ENCODE results near the gene GPR75.

The GPR75 gene

DNA sequence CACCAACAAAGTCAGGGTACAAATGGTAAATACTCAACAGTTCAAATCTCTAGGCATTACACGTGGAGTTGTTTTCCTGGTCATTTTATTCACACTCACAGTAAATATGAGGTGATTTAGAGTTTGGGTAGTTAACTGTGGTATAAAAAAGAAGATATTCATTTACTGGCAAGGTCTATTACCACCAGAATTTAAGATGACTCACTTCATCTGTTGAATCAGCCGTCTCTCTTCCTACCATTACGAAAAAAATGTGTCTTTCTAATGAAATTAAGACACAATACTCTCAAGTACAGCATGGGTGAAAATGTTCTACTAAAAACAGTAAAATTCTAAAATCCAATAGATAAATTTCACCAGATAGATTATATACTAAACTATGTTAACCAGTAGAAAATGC is 21.0 kb upstream of the GPR75 start:
- TF ChIP-seq, protein P1, sequence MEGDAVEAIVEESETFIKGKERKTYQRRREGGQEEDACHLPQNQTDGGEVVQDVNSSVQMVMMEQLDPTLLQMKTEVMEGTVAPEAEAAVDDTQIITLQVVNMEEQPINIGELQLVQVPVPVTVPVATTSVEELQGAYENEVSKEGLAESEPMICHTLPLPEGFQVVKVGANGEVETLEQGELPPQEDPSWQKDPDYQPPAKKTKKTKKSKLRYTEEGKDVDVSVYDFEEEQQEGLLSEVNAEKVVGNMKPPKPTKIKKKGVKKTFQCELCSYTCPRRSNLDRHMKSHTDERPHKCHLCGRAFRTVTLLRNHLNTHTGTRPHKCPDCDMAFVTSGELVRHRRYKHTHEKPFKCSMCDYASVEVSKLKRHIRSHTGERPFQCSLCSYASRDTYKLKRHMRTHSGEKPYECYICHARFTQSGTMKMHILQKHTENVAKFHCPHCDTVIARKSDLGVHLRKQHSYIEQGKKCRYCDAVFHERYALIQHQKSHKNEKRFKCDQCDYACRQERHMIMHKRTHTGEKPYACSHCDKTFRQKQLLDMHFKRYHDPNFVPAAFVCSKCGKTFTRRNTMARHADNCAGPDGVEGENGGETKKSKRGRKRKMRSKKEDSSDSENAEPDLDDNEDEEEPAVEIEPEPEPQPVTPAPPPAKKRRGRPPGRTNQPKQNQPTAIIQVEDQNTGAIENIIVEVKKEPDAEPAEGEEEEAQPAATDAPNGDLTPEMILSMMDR (IDR thresholded peaks at IDR 0.05) = no peak
- Histone ChIP-seq H3K27me3 (no peaks in the 10 kb centered on the region), H3K9me3 (no peaks in the 10 kb centered on the region), H3K4me1 (no peaks in the 10 kb centered on the region), H3K27ac (no peak overlapping the region), H3K4me3 (no peak overlapping the region), H3K36me3 (peaks cover 54 to 82% (median 66%) of the 10 kb centered on the region in 3 donors)
- intact Hi-C loops (cut with DNase I; ENCODE audit: low total_unique reads) = no loop called here
- no peak for DNase-seq

DNA sequence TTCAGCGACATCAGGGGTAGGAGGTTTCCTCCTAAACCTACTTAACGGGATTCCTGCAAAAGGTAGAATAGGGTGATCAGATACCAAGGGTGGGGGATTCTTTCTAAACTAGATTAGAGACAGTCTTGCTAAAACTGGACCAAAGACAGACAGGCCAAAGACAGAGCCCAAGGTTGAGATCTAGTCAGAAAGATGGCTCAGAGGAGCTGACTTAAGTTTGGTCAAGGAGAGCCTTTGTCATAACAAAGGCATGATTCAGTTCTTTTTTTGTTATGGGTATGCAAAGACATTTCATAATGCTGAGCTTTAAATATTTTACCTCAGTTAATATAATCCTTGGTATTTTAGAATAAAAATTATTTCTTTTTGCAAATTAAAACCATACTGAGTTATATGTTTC is 17.8 kb upstream of the GPR75 start:
- peaks cover 56 to 75% (median 60%) of the 10 kb centered on the region in 3 donors for H3K36me3 ChIP-seq
- H3K9me3 ChIP-seq = no peaks in the 10 kb centered on the region
- H3K27me3 ChIP-seq = no peaks in the 10 kb centered on the region
- TF ChIP-seq, protein P1 (IDR thresholded peaks at IDR 0.05) = no peak
- H3K4me3 ChIP-seq = no peak overlapping the region
- intact Hi-C loops (cut with DNase I; ENCODE audit: low total_unique reads) = loop anchor here (10.0 kb wide), 1 partner anchor 63 kb away; no protein-coding TSS in a partner anchor
- DNase-seq = no peak
- H3K4me1 ChIP-seq = no peaks in the 10 kb centered on the region
- H3K27ac ChIP-seq = no peak overlapping the region

DNA sequence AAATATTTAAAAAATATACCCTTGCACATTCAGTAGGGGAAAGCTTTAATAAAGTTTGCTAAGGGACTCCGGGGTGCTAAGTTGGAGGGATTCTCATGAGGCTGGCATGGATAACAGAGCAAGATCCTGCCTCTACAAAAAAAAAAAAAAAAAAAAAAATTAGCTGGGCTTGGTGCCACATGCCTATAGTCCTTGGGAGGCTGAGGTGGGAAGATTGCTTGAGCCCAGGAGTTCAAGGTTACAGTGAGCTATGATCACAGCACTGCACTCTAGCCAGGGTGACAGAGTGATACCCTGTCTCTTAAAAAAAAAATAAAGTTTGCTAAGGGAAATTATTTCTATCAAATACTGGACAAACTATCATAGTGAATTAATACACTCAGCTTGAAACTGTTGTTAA is 17.3 kb upstream of the GPR75 start:
- peaks cover 54 to 74% (median 56%) of the 10 kb centered on the region in 3 donors for H3K36me3 ChIP-seq
- TF ChIP-seq, protein P1 (IDR thresholded peaks at IDR 0.05) = no peak
- no peaks in the 10 kb centered on the region for H3K27me3 ChIP-seq
- no peak overlapping the region for H3K27ac ChIP-seq
- DNase-seq = no peak
- H3K4me3 ChIP-seq = no peak overlapping the region
- H3K4me1 ChIP-seq = no peaks in the 10 kb centered on the region
- H3K9me3 ChIP-seq = no peaks in the 10 kb centered on the region
- intact Hi-C loops (cut with DNase I; ENCODE audit: low total_unique reads) = loop anchor here (10.0 kb wide), 1 partner anchor 62 kb away; no protein-coding TSS in a partner anchor

DNA sequence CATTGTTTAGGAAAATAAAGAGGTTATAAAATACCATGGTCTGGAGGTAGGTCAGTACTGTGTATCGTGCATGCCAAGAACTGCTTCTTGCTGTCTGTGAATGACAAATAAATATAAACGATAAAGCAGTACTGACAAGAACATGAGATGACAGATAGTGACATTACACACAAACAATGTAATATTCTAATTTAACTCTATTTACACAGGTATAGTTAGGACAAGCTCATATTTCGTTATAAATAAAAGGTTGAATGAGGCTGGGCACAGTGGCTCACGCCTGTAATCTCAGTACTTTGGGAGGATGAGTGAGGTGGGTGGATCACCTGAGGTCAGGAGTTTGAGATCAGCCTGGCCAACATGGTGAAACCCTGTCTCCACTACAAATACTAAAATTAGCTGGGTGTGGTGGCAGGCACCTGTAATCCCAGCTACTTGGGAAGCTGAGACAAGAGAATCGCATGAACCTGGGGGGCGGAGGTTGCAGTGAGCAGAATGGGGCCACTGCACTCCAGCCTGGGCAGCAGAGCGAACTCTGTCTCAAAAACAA is 14.7 kb upstream of the GPR75 start:
- Histone ChIP-seq H3K27me3 (no peaks in the 10 kb centered on the region), H3K9me3 (no peaks in the 10 kb centered on the region), H3K27ac (no peak overlapping the region), H3K4me1 (no peaks in the 10 kb centered on the region), H3K36me3 (peaks cover 44 to 77% (median 54%) of the 10 kb centered on the region in 3 donors), H3K4me3 (no peak overlapping the region)
- TF ChIP-seq, protein P1 (IDR thresholded peaks at IDR 0.05) = no peak
- intact Hi-C loops (cut with DNase I; ENCODE audit: low total_unique reads) = loop anchor here (10.0 kb wide), 1 partner anchor 60 kb away; no protein-coding TSS in a partner anchor
- no peak for DNase-seq

- no peaks in the 10 kb centered on the region for H3K4me1 ChIP-seq
- H3K4me3 ChIP-seq = no peak overlapping the region
- intact Hi-C loops (cut with DNase I; ENCODE audit: low total_unique reads) = no loop called here
- TF ChIP-seq, protein P1 (IDR thresholded peaks at IDR 0.05) = no peak
- DNase-seq = no peak
- H3K9me3 ChIP-seq = no peaks in the 10 kb centered on the region
- H3K36me3 ChIP-seq = peaks cover 50 to 90% (median 57%) of the 10 kb centered on the region in 3 donors
- H3K27ac ChIP-seq = no peak overlapping the region
- no peaks in the 10 kb centered on the region for H3K27me3 ChIP-seq
Observed at GRCh38 chr2:53867773-53868172, 8.0 kb upstream of the GPR75 start.

Measured in tibial artery (tissue), 4 donors.